Measurements from ENCODE around the gene OLA1.
A peak's percentile ranks its signal among the peaks of the same experiment; 100 is the strongest.

Gene OLA1

DNA sequence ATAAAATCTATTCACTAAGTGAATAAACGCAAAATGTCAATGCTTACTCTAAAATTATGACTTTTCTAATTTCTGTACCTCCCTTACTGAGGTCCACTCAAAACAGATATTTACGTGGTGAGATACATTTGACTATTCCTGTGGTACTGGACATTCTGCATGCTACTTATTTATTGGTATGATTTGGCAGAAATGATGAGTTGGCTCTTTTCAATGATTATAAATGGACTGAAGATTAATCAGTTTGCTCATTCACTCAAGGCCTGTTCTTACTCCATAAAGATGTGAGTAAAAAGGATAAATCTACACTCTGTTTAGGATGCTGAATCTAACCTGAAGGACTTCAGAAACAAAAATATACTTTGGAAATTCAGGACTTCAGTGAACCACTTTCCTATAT is 98.8 kb downstream of the OLA1 start:
- no peak for DNase-seq (ENCODE audit: low read depth)
- TF ChIP-seq, protein P1, sequence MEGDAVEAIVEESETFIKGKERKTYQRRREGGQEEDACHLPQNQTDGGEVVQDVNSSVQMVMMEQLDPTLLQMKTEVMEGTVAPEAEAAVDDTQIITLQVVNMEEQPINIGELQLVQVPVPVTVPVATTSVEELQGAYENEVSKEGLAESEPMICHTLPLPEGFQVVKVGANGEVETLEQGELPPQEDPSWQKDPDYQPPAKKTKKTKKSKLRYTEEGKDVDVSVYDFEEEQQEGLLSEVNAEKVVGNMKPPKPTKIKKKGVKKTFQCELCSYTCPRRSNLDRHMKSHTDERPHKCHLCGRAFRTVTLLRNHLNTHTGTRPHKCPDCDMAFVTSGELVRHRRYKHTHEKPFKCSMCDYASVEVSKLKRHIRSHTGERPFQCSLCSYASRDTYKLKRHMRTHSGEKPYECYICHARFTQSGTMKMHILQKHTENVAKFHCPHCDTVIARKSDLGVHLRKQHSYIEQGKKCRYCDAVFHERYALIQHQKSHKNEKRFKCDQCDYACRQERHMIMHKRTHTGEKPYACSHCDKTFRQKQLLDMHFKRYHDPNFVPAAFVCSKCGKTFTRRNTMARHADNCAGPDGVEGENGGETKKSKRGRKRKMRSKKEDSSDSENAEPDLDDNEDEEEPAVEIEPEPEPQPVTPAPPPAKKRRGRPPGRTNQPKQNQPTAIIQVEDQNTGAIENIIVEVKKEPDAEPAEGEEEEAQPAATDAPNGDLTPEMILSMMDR (conservative IDR thresholded peaks at IDR 0.05; ENCODE audit: control insufficient read depth, insufficient read depth, low read depth, low read length), result no peak
- no peak overlapping the region for H3K4me3 ChIP-seq (ENCODE audit: control insufficient read depth, low read depth, low read length)

DNA sequence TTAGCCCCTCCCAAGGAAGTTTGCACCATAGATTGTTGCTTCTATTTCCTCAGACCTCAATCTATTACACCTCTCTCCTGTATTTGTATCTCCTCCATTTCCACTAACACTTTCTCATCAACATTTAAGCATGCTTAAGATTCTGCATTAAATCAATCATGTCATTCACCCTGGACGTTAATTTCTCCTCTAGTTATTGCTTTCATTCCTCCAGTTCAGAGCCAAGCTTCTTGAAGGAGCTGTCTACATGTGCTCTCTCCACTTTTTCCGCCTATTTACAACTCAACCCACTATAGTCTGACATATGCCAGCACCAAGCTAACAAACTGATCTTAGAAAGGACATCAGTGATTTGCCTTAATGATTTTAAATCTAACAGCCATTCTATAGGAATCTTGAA is 99.5 kb downstream of the OLA1 start:
- TF ChIP-seq, protein P1 (conservative IDR thresholded peaks at IDR 0.05; ENCODE audit: control insufficient read depth, insufficient read depth, low read depth, low read length), result no peak
- DNase-seq (ENCODE audit: low read depth), result no peak
- H3K4me3 ChIP-seq (ENCODE audit: control insufficient read depth, low read depth, low read length), result no peak overlapping the region

DNA sequence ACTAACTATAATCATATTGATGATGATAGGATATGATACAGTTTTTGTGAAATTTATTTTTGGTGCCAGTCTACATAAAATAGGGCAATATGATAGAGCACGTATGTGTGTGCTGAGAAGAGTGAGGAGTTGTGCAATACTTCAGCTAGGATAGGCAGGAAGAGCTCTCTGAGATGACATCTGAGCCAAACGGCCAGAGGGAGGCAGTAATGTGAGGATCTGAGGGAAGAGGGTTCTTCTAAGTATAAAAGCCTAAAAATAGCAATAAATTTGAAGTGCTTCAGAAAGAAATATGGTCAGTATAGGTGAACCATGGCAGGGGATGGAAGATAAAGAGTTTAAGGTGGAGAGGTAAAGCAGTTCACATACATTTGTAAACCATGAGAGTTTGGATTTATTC is 102.5 kb downstream of the OLA1 start:
- no peak overlapping the region for H3K4me3 ChIP-seq (ENCODE audit: control insufficient read depth, low read depth, low read length)
- TF ChIP-seq, protein P1 (conservative IDR thresholded peaks at IDR 0.05; ENCODE audit: control insufficient read depth, insufficient read depth, low read depth, low read length), result peak; percentile 19
- DNase-seq (ENCODE audit: low read depth), result peak; percentile 41

DNA sequence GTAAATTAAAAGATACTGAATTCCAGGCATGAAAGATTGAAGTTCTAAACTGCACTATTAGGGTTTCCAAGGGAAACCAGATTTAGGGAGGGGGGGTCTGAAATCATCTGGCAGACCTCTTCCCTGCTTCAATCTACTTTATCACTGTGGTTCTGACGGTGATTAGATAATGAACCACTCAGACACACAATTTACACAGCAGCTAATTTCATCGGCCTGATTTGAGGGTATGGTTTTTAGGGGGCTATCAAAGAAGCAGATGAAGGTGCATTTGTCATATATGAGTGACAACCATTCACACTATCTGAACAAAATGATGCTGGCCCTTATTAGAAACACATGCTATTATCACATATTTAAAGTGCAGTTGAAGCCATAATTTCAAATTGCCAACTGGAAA is 106.0 kb downstream of the OLA1 start:
- H3K4me3 ChIP-seq (ENCODE audit: control insufficient read depth, low read depth, low read length), result no peak overlapping the region
- TF ChIP-seq, protein P1 (conservative IDR thresholded peaks at IDR 0.05; ENCODE audit: control insufficient read depth, insufficient read depth, low read depth, low read length), result no peak
- no peak for DNase-seq (ENCODE audit: low read depth)

DNA sequence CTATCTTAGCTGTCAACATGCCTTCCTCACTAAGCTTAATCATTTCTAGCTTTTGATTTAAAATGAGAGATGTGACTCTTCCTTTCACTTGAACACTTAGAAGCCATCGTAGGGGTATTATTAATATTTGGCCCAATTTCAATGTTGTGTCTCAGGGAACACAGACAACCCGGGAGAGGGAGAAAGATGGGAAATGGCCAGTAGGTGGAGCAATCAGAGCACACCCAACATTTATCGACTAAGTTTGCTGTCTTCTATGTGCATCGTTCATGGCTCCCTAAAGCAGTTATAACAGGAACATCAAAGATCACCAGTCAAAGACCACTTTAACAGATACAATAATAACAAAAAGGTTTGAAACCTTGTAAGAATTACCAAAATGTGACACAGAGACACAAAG is 110.2 kb downstream of the OLA1 start:
- no peak overlapping the region for H3K4me3 ChIP-seq (ENCODE audit: control insufficient read depth, low read depth, low read length)
- TF ChIP-seq, protein P1 (conservative IDR thresholded peaks at IDR 0.05; ENCODE audit: control insufficient read depth, insufficient read depth, low read depth, low read length), result peak; percentile 45
- DNase-seq (ENCODE audit: low read depth), result peak; percentile 45

DNA sequence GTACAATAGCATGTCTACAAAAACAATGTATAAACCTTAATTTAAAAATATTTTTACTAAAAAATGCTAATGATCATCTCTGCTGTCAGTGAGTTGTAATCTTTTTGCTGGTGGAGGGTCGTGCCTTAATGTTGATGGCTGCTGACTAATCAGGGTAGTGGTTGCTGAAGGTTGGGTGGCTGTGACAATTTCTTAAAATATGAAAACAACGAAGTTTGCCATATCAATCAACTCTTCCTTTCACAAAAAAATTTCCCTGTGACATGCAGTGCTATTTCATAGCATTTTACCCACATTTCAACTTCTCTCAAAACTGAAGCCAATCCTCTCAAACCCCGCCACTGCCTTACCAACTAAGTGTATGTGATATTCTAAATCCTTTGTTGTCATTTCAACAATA is 112.4 kb downstream of the OLA1 start:
- no peak overlapping the region for H3K4me3 ChIP-seq (ENCODE audit: control insufficient read depth, low read depth, low read length)
- TF ChIP-seq, protein P1 (conservative IDR thresholded peaks at IDR 0.05; ENCODE audit: control insufficient read depth, insufficient read depth, low read depth, low read length), result no peak
- no peak for DNase-seq (ENCODE audit: low read depth)

DNA sequence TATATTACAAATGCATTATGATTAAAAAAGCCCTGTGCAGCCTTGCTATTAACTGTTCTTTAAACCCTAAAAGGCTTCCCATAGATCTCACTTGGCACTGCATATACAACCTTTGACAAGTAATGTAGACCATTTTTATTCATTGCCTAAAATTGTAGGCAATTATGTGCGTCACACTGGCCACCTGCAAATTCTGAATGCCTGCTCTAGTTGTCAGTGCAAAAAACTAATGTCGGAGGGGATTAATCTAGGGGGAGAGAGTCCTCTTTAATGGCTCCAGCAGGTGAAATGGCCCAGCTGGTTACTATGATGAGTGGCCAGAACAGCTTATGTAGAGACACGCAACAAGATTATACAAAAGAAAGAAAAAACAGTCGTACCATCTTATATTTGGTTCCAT is 123.2 kb downstream of the OLA1 start:
- TF ChIP-seq, protein P1 (conservative IDR thresholded peaks at IDR 0.05; ENCODE audit: control insufficient read depth, insufficient read depth, low read depth, low read length), result no peak
- DNase-seq (ENCODE audit: low read depth), result no peak
- no peak overlapping the region for H3K4me3 ChIP-seq (ENCODE audit: control insufficient read depth, low read depth, low read length)
